ENCODE results near the gene SLC7A5.
A peak's percentile ranks its signal among the peaks of the same experiment; 100 is the strongest.

SLC7A5 gene

GRCh38 chr16:87831421-87832136 is 37.7 kb downstream of the SLC7A5 start:
- no peak for TF ChIP-seq ZNF23 (tag by site-specific recombination; IDR thresholded peaks at IDR 0.05; ENCODE audit: borderline replicate concordance)
- TF ChIP-seq ZNF747 (tag by site-specific recombination; IDR thresholded peaks at IDR 0.05): no peak
- TF ChIP-seq ZNF2 (tag by site-specific recombination; IDR thresholded peaks at IDR 0.05): no peak
- no peak for TF ChIP-seq ZNF488 (tag by site-specific recombination; IDR thresholded peaks at IDR 0.05)
- no peak for TF ChIP-seq ZBTB11 (tag by site-specific recombination; conservative IDR thresholded peaks at IDR 0.05; ENCODE audit: low read depth)
- TF ChIP-seq ZSCAN4 (tag by site-specific recombination; IDR thresholded peaks at IDR 0.05): no peak
- no peak for TF ChIP-seq ZNF560 (tag by site-specific recombination; IDR thresholded peaks at IDR 0.05; ENCODE audit: borderline replicate concordance)
- no peak for TF ChIP-seq TRIM28 (IDR thresholded peaks at IDR 0.05; ENCODE audit: borderline replicate concordance, low read length)
- POLR2A ChIA-PET: no interaction called here
- Histone ChIP-seq H3K9me3 (ENCODE audit: control insufficient read depth, insufficient read depth, low read depth, low read length) (no peaks in the 10 kb centered on the region), H3K4me1 (ENCODE audit: control insufficient read depth, insufficient read depth, low read length) (no peaks in the 10 kb centered on the region), H3K27ac (ENCODE audit: extremely low read depth, low read depth, low read length) (no peak overlapping the region), H3K36me3 (ENCODE audit: control insufficient read depth in 2 of 2, insufficient read depth in 1 of 2, low read length in 2 of 2) (peaks cover 0 to 49% of the 10 kb centered on the region in 2 experiments; a peak in 1 of 3 replicates), H3K4me3 (ENCODE audit: low read depth, low read length) (no peak overlapping the region)
- CTCF ChIA-PET: interaction anchor here (0.9 kb wide), 1 partner anchor 18 kb away, joined by 5 read pairs; no protein-coding TSS in a partner anchor

- POLR2A ChIA-PET: no interaction called here
These were observed 38.5 kb downstream of the SLC7A5 start for GRCh38 chr16:87830673-87831420.

More at GRCh38 chr16:87830673-87831420, 38.5 kb downstream of the SLC7A5 start:
- Histone ChIP-seq H3K27ac (ENCODE audit: extremely low read depth, low read depth, low read length) (no peak overlapping the region), H3K4me3 (ENCODE audit: low read depth, low read length) (no peak overlapping the region), H3K4me1 (ENCODE audit: control insufficient read depth, insufficient read depth, low read length) (no peaks in the 10 kb centered on the region), H3K9me3 (ENCODE audit: control insufficient read depth, insufficient read depth, low read depth, low read length) (no peaks in the 10 kb centered on the region), H3K36me3 (ENCODE audit: control insufficient read depth in 2 of 2, insufficient read depth in 1 of 2, low read length in 2 of 2) (peaks cover 0 to 42% of the 10 kb centered on the region in 2 experiments; a peak in 1 of 3 replicates)
- TF ChIP-seq ZNF670 (tag by site-specific recombination; IDR thresholded peaks at IDR 0.05; ENCODE audit: low read depth) (no peak), ZFP69B (tag by site-specific recombination; IDR thresholded peaks at IDR 0.05) (0 out of 2 replicates have a peak, but pooled peaks have one; percentile 21), ZNF692 (tag by site-specific recombination; IDR thresholded peaks at IDR 0.05) (peak; percentile 65)
- CTCF ChIA-PET: no interaction called here
